GM13976 (cell line): ENCODE results near the gene PRR12.
A peak's percentile ranks its signal among the peaks of the same experiment; 100 is the strongest.

ENCODE experiments used
- DNase-seq: peaks from one replicate; pipeline ENCODE4 v3.0.0; 2012; ENCODE audit warnings: low spot score
- CTCF ChIP-seq: IDR thresholded peaks from 2 replicates; pipeline ENCODE4 v1.5.1; 2012; ENCODE audit warnings: borderline replicate concordance, mild to moderate bottlenecking; ENCODE audit not compliant: insufficient read depth; ENCODE audit errors: extremely low read depth, missing control alignments, control extremely low read depth
- in situ Hi-C: fragments of 300-500 bp; cut with MboI; formaldehyde crosslinking; loops from one replicate; pipeline ENCODE4 v1.12.0; 2022; ENCODE audit warnings: low sequenced_read_pairs, mixed read lengths, inconsistent platforms; ENCODE audit not compliant: unreplicated experiment

The PRR12 gene

GRCh38 chr19:49590071-49590970 is 661 bp upstream of the PRR12 start:
- in situ Hi-C loops = no loop called here
- no peak for TF ChIP-seq CTCF
- peak; percentile 96 for DNase-seq

GRCh38 chr19:49591731-49592485 is 926 bp downstream of the PRR12 start:
- DNase-seq = peak; percentile 39
- in situ Hi-C loops = no loop called here
- no peak for TF ChIP-seq CTCF

- in situ Hi-C loops = no loop called here
- peak; percentile 47 for DNase-seq
- TF ChIP-seq CTCF = no peak
Observed at GRCh38 chr19:49592486-49593232, 1.7 kb downstream of the PRR12 start.

- peak; percentile 100 for DNase-seq
- TF ChIP-seq CTCF = no peak
- in situ Hi-C loops = no loop called here
Observed at GRCh38 chr19:49593233-49594113, 2.5 kb downstream of the PRR12 start.

- in situ Hi-C loops = no loop called here
- DNase-seq = no peak
- TF ChIP-seq CTCF = no peak
Observed at GRCh38 chr19:49594157-49594992, 3.4 kb downstream of the PRR12 start.
